Breast epithelium (tissue), 3 donors: ENCODE measurements around the gene THBD.

Source experiments
- POLR2A ChIP-seq: fragments of 450-650 bp; IDR thresholded peaks from one replicate; pipeline ENCODE4 v1.6.1; 2016; ENCODE audit warnings: antibody characterized with exemption, mild to moderate bottlenecking, moderate library complexity
- TF ChIP-seq, protein P1 (sequence below), 3 donors: fragments of 450-650 bp; IDR thresholded peaks; one replicate each; pipeline ENCODE4 v1.5.1; 2016 to 2017; ENCODE audit warnings: antibody characterized with exemption in 3 of 3, mild to moderate bottlenecking in 3 of 3, moderate library complexity in 3 of 3

GRCh38 chr20:23086056-23086566 lies 36.6 kb upstream of the THBD start, which contains the start of gene CD93:
- TF ChIP-seq POLR2A = no peak
- TF ChIP-seq, protein P1, sequence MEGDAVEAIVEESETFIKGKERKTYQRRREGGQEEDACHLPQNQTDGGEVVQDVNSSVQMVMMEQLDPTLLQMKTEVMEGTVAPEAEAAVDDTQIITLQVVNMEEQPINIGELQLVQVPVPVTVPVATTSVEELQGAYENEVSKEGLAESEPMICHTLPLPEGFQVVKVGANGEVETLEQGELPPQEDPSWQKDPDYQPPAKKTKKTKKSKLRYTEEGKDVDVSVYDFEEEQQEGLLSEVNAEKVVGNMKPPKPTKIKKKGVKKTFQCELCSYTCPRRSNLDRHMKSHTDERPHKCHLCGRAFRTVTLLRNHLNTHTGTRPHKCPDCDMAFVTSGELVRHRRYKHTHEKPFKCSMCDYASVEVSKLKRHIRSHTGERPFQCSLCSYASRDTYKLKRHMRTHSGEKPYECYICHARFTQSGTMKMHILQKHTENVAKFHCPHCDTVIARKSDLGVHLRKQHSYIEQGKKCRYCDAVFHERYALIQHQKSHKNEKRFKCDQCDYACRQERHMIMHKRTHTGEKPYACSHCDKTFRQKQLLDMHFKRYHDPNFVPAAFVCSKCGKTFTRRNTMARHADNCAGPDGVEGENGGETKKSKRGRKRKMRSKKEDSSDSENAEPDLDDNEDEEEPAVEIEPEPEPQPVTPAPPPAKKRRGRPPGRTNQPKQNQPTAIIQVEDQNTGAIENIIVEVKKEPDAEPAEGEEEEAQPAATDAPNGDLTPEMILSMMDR (IDR thresholded peaks at IDR 0.05) = no peak
